Endothelial cell of hepatic sinusoid (primary cell): ENCODE measurements around the gene BEND7.
"Not testable (repeated sequence)": the region's sequence is repeated elsewhere in the genome, so short reads cannot be mapped to it uniquely, and the experiment has no call there.

Source experiments
- in situ Hi-C: cut with HindIII; loops from 2 replicates; pipeline ENCODE4 v1.10.0; 2017; ENCODE audit warnings: low sequenced_read_pairs

The BEND7 gene, protein sequence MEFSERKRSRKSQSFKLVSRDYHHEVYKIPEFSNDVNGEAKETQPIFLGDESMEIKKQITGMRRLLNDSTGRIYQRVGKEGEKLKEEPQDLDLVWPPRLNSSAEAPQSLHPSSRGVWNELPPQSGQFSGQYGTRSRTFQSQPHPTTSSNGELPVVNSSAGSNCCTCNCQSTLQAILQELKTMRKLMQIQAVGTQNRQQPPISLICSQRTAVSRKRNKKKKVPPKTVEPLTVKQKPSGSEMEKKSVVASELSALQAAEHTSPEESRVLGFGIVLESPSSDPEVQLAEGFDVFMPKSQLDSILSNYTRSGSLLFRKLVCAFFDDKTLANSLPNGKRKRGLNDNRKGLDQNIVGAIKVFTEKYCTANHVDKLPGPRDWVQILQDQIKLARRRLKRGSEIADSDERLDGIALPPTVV

DNA sequence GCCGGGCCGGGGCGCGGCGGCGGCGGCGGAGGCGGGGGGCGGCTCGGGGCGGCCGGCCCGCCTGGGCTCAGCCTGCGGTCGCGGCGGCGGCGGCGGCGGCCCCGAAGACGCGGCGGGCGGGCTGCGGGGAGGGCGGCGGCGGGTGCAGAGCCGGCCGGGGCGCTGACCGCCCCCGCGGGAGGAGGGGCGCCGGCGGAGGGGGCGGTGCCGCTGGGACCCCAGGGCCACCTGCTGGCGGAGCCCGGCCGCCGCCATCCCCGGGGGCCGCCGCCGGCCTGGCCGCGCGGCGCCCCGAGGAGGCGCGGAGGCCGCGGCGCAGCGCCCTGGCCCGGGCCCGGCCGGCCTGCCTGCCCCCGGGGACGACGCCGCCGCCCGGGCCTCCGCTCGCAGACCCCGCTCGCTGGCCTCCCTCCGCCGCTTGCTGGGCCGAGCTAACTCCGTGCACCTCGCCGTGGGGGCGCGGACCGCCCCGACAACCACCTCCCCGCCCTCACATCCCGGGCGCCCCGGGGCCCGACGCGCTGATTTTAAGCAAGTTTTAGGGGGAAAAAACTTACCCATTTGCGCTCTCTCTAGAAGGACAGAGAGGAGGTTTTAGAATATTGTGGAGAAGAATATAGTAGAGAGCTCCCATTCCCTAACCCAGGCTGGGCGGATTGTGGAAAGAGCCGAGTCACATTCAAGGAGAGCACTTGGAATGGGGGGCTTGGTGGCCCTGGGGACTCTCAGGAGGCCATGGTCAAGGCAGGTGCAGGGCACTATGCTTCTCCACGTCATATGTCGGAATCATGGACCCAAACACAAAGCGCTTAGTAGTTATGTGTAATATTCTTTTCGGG is at the start of gene BEND7:
Gene BEND7 (minus strand): TSS at position 140 of the 839 bp plus-strand sequence. CDS start 481 bp downstream, outside the sequence.
- in situ Hi-C loops: no loop called here

GRCh38 chr10:13573960-13574359 is 45.1 kb upstream of the BEND7 start:
- in situ Hi-C loops: no loop called here

DNA sequence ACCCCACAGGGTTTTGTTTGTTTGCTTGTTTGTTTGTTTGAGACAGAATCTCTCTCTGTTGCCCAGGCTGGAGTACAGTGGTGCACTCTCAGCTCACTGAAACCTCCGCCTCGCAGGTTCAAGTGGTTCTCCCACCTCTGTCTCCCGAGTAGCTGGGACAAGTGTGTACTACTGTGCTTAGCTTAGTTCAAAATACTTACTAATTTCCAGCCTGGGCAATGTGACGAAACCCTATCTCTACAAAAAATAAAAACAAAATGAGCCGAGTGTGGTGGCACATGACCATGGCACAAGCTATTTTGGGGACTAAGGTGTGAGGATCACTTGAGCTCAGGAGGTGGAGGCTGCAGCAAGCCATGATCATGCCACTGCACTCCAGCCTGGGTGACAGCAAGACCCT is 42.7 kb upstream of the BEND7 start:
- in situ Hi-C loops: no loop called here

- in situ Hi-C loops: no loop called here
Measured at GRCh38 chr10:13567030-13567429, 38.2 kb upstream of the BEND7 start.

- in situ Hi-C loops: no loop called here
Measured at GRCh38 chr10:13564576-13564975, 35.8 kb upstream of the BEND7 start.

- in situ Hi-C loops: no loop called here
Measured at GRCh38 chr10:13563481-13564445, 34.9 kb upstream of the BEND7 start.

GRCh38 chr10:13560597-13560996 is 31.8 kb upstream of the BEND7 start:
- in situ Hi-C loops: no loop called here

DNA sequence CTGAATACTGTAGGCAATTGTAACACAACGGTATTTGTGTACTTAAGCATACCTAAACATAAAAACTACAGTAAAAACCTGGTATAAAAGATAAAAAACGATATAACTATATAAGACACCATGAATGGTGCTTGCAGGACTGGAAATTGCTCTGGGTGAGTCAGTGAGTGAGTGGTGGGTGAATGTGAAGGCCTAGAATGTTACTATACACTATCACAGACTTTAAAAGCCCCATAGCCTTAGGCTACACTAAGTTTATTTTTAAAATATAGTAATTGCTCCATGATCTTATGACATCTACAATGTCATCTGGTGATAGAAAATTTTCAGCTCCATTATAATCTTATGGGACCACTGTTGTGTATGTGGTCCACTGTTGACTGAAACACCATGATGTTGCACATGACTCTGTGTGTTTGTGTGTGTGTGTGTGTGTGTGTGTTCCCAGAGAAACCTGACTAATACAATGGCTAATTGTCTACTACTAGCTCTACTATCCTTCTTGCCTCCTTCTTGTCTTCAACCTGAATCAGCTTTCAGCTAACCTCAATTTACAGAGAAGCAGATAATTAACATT is 30.4 kb upstream of the BEND7 start:
- in situ Hi-C loops: no loop called here

GRCh38 chr10:13555884-13556510 is 27.2 kb upstream of the BEND7 start:
- in situ Hi-C loops: no loop called here

DNA sequence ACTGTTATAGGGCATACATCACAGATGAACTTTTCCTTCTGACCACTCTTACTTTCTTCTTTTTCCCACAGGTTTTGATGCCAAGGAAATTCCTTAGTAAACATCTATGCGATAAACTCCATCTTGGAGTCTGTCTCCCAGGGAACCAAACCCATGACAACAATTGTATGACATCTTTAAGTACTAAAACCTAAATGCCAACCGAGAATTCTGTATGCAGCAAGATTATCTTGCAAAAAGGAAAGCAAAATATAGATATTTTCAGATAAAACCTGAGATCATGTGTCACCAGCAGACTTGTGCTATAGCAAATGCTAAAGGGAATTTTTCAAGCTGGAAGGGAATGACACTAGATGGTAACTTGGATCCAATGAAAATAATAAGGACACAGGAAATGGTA is 22.0 kb upstream of the BEND7 start:
- in situ Hi-C loops: no loop called here

GRCh38 chr10:13542533-13542932 is 13.7 kb upstream of the BEND7 start:
- in situ Hi-C loops: no loop called here

DNA sequence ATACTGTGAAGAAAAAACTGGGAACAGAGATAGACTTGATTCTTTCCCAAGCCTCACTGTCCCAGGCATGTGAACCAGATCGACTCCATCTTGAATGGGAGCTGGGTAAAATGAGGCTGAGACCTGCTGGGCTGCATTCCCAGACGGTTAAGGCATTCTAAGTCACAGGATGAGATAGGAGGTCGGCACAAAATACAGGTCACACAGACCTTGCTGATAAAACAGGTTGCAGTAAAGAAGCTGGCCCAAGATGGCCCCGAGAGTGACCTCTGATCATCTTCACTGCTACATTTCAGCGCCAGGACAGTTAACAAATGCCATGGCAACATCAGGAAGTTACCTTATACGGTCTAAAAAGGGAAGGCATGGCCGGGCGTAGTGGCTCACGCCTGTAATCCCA is 9.2 kb upstream of the BEND7 start:
- in situ Hi-C loops: not testable (repeated sequence)

DNA sequence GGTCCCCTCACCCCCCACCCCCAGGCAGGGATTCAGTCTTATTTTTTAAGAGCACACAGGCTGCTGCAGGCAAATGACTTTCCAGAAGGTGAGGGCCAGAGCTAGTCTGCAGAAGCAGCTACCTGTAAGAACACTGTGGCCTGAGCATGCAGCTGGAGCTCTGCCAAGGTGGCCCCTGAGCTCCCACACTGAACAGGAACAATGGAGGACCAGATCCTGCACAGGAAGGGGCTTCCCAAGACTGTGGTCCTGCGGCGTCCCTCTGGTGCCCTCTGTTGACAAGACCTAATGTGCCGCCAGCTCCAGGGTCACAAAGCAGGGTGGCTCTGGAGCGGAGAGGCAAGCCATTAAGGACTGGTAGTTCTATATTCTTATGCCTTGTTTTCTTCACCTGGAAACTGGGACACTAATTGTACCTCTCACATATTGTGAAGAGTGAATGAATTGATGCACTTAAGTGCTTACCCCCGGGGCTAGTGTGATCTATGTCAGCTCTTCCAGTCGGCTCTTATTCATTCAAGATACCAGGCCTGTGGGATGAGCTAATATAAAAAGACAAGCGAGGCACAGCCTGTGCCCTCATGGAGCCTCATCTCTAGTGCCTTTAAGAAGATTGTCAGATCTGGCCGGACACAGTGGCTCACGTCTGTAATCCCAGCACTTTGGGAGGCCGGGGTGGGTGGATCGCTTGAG is 8.0 kb upstream of the BEND7 start:
- in situ Hi-C loops: no loop called here

- in situ Hi-C loops: no loop called here
Measured at GRCh38 chr10:13535346-13535745, 6.5 kb upstream of the BEND7 start.

GRCh38 chr10:13529714-13529973 is 830 bp upstream of the BEND7 start:
- in situ Hi-C loops: no loop called here

DNA sequence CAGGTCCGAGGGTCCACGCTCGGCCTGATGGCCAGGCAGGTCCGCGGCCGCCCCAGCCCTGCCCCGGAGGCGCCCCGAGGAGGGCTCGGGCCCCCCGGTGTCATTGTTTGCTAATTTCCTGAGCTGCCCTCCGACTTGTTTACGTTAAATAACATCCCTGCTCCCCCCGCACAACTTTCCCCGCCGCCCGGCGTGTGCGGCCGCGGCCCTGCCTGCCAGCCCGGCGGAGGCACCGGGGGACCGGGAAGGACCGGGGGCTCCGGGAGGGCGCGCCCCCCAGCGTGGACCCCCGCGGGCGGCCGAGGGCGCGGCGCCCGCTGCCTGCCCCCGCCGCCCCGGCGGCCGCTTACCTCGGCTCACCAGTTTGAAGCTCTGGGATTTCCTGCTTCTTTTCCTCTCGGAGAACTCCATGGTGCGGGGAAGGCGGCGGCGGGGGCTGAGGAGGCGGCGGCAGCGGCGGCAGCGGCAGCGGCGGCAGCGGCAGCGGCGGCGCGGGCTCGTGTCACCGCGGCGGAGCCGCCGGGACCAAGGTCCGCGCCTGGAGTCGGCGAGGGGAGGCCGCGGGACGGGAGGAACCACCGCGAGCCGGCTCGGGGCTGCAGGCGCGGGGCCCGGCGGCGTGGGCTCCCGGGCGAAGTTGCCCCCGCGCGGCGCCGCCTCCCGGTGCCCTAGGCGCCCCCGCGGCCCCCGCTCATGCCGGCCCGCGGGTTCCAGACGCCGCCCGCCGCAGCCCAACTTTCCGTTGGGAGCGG is 515 bp downstream of the BEND7 start:
- in situ Hi-C loops: no loop called here

- in situ Hi-C loops: no loop called here
Measured at GRCh38 chr10:13527864-13528122, 1.0 kb downstream of the BEND7 start.

DNA sequence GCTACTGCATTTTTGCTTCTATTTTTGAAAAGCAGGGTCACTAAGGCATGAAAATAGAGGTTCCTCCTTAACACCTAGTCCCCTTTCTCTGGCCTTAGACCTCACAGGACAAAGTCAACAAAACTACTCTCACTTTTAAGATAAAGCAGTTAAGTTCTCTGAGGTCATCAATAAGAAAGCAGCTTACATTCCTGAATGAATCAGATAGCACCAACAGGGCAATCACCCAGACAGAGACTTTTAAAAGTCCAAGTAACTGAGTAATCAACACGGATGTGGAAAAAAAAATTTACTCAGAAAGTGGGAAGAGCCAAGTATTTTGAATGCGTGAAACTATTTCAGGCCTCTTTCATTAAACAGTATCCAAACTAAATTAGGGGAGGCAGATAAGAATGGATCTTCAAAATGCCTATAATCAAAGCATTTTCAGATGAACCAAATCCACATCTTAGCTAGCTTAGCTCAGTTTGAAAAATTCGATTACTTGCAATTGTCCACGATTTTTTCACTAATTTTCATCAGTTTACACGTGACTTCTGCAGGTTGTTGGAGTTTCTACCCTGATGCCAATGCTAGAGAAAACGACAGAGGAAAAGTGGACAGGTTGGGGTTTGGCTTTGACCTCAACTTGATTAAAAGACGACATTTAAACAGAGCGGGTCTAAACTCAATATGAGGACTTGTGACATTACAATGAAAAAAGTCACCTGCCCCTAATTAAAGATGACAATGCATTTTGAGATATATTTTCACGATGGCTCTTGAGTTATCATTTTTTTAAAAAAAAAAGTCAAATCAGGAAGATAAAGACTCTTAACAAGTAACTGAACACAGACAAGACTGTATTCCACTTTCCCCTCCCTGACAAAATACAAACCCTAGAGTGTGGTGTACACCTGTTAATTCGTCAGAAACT is 1.6 kb downstream of the BEND7 start:
- in situ Hi-C loops: no loop called here
